ENCODE data around the gene INTS6.

GRCh38 chr13:51444922-51445321, 7.9 kb downstream of the INTS6 start:
- no peak for TF ChIP-seq CTCF (IDR thresholded peaks at IDR 0.05; ENCODE audit: low read depth, low read length, poor library complexity, severe bottlenecking)
- no peak for TF ChIP-seq EZH2phosphoT487 (IDR thresholded peaks at IDR 0.05; ENCODE audit: borderline replicate concordance, low read length)
